Measurements from ENCODE around the gene CTNNA1. TPM values are rescaled to one million over a fixed set of nuclear protein-coding genes. Genes with fewer than 3 reads are reported as not detected.

Gene CTNNA1
- total RNA-seq, 4 donors from 2014 or later, result 251 to 326 (median 274) TPM

- DNase-seq (ENCODE audit: low spot score) (no peak), ATAC-seq (ENCODE audit: low FRiP score) (no peak)
- TF ChIP-seq, protein P1, sequence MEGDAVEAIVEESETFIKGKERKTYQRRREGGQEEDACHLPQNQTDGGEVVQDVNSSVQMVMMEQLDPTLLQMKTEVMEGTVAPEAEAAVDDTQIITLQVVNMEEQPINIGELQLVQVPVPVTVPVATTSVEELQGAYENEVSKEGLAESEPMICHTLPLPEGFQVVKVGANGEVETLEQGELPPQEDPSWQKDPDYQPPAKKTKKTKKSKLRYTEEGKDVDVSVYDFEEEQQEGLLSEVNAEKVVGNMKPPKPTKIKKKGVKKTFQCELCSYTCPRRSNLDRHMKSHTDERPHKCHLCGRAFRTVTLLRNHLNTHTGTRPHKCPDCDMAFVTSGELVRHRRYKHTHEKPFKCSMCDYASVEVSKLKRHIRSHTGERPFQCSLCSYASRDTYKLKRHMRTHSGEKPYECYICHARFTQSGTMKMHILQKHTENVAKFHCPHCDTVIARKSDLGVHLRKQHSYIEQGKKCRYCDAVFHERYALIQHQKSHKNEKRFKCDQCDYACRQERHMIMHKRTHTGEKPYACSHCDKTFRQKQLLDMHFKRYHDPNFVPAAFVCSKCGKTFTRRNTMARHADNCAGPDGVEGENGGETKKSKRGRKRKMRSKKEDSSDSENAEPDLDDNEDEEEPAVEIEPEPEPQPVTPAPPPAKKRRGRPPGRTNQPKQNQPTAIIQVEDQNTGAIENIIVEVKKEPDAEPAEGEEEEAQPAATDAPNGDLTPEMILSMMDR (IDR thresholded peaks at IDR 0.05), result no peak
These were observed 183.7 kb downstream of the CTNNA1 start for GRCh38 chr5:138936968-138937345.

- TF ChIP-seq, protein P1 (IDR thresholded peaks at IDR 0.05), result no peak
- no peak for DNase-seq (ENCODE audit: low spot score)
- ATAC-seq (ENCODE audit: low FRiP score), result no peak
These were observed 184.5 kb downstream of the CTNNA1 start for GRCh38 chr5:138937392-138938387.

GRCh38 chr5:138938526-138938925 lies 185.3 kb downstream of the CTNNA1 start:
- no peak for ATAC-seq (ENCODE audit: low FRiP score)
- DNase-seq (ENCODE audit: low spot score), result no peak
- TF ChIP-seq, protein P1 (IDR thresholded peaks at IDR 0.05), result no peak

GRCh38 chr5:138942066-138942465 lies 188.8 kb downstream of the CTNNA1 start:
- TF ChIP-seq, protein P1 (IDR thresholded peaks at IDR 0.05), result no peak
- ATAC-seq (ENCODE audit: low FRiP score) (no peak), DNase-seq (ENCODE audit: low spot score) (no peak)

- TF ChIP-seq, protein P1 (IDR thresholded peaks at IDR 0.05), result no peak
- no peak for ATAC-seq (ENCODE audit: low FRiP score)
- DNase-seq (ENCODE audit: low spot score), result no peak
These were observed 189.6 kb downstream of the CTNNA1 start for GRCh38 chr5:138942861-138943260.

- ATAC-seq (ENCODE audit: low FRiP score) (no peak), DNase-seq (ENCODE audit: low spot score) (no peak)
- TF ChIP-seq, protein P1 (IDR thresholded peaks at IDR 0.05), result no peak
These were observed 190.5 kb downstream of the CTNNA1 start for GRCh38 chr5:138943599-138944173.
